VCaP (cell line): ENCODE data around the gene SERPINE1.

Experiments used
- H3K27ac ChIP-seq: fragments of 450-650 bp; 2 replicates; pipeline ENCODE4 v1.5.1; 2017
- TF ChIP-seq, protein P1 (sequence below): fragments of 450-650 bp; conservative IDR thresholded peaks from 2 replicates; pipeline ENCODE4 v1.5.1; 2017; ENCODE audit warnings: mild to moderate bottlenecking, moderate library complexity

Gene SERPINE1

DNA sequence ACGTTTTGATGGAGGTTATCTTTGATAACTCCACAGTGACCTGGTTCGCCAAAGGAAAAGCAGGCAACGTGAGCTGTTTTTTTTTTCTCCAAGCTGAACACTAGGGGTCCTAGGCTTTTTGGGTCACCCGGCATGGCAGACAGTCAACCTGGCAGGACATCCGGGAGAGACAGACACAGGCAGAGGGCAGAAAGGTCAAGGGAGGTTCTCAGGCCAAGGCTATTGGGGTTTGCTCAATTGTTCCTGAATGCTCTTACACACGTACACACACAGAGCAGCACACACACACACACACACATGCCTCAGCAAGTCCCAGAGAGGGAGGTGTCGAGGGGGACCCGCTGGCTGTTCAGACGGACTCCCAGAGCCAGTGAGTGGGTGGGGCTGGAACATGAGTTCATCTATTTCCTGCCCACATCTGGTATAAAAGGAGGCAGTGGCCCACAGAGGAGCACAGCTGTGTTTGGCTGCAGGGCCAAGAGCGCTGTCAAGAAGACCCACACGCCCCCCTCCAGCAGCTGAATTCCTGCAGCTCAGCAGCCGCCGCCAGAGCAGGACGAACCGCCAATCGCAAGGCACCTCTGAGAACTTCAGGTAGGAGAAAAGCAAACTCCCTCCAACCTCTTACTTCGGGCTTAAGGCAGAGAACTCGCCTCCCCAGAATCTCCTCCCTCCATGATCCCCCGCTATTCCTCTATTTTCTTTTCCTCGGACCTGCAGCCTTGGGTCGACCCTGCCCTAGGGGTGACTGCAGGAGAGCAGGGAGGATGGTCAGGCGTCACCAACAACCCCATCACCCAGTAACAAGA is at the start of gene SERPINE1:
Gene SERPINE1, plus strand, starts transcription at position 454 of the 809 bp plus-strand sequence. CDS start 1,290 bp downstream, outside the sequence.
- TF ChIP-seq, protein P1, sequence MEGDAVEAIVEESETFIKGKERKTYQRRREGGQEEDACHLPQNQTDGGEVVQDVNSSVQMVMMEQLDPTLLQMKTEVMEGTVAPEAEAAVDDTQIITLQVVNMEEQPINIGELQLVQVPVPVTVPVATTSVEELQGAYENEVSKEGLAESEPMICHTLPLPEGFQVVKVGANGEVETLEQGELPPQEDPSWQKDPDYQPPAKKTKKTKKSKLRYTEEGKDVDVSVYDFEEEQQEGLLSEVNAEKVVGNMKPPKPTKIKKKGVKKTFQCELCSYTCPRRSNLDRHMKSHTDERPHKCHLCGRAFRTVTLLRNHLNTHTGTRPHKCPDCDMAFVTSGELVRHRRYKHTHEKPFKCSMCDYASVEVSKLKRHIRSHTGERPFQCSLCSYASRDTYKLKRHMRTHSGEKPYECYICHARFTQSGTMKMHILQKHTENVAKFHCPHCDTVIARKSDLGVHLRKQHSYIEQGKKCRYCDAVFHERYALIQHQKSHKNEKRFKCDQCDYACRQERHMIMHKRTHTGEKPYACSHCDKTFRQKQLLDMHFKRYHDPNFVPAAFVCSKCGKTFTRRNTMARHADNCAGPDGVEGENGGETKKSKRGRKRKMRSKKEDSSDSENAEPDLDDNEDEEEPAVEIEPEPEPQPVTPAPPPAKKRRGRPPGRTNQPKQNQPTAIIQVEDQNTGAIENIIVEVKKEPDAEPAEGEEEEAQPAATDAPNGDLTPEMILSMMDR = no peak
- no peak within 1 kb of the TSS for H3K27ac ChIP-seq

DNA sequence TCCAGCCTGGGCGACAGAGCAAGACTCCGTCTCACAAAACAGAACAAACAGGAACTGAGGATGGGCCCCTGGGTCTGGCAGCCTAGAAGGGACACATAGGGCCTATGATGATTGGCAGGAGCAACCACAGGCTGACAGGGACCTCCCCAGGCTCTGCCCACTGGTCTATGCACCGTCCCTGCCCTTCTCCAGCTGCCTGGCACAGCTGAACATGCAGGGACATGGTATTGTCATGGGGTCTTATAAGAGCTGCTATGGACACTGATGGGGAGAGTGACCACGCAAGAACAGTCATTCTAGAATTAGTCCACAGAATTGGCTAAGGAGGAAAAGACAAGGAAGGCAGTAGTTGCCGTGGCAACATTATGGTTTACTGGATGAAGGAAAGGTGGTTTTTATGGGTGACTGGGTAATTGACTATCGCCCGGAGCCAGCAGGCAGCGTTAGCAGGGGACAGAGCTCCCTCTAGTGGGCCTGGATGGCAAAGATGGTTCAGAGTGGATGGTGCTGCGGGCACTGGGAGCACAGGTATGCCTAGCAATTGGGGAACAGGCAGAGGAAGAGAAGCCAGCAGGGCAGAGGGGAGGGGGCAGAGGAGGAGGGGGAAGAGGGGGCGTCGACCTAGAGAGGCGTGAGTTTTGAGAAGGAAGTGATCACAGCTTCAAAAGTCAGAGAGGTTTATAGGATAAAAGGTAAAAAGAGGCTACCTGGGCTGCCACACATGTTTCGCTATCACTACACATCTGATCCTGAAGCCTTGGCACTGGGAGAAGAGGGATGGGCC is 49.4 kb upstream of the SERPINE1 start:
- no peak overlapping the region for H3K27ac ChIP-seq
- TF ChIP-seq, protein P1 = peak; percentile 98

DNA sequence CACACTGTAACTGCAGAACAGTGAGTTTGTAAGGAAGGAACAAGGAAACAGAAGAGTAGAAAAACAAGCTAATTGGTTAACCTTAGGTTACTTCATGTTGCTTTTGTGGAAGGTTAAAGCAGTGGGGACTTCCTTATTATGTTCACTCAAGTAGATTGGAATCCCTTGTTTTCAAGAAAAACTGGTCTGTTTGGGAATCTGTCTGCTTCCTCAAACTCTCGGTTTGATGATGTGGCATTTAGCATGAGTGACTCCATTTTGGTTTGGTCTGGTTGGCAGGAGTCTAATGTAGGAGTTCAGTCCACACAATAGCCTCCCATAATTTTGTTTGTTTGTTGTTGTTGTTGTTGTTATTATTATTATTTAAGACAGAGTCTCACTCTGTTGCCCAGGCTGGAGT is 45.5 kb upstream of the SERPINE1 start:
- no peak overlapping the region for H3K27ac ChIP-seq
- TF ChIP-seq, protein P1 = no peak

DNA sequence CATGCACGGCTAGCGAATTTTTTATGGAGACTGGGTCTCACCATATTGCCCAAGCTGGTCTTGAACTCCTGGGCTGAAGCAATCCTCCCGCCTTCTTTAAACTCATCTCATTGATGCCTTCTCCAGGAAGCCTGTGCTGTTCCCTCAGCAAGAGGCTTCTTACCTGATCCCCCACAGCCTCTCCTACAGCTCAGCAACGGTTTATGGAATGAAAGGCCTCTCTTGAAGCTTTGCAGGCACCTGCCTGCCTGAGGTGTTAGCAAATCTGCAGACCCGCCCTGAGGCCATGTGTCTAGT is 42.1 kb upstream of the SERPINE1 start:
- peak overlapping the region; percentile 97 for H3K27ac ChIP-seq
- TF ChIP-seq, protein P1 = no peak

DNA sequence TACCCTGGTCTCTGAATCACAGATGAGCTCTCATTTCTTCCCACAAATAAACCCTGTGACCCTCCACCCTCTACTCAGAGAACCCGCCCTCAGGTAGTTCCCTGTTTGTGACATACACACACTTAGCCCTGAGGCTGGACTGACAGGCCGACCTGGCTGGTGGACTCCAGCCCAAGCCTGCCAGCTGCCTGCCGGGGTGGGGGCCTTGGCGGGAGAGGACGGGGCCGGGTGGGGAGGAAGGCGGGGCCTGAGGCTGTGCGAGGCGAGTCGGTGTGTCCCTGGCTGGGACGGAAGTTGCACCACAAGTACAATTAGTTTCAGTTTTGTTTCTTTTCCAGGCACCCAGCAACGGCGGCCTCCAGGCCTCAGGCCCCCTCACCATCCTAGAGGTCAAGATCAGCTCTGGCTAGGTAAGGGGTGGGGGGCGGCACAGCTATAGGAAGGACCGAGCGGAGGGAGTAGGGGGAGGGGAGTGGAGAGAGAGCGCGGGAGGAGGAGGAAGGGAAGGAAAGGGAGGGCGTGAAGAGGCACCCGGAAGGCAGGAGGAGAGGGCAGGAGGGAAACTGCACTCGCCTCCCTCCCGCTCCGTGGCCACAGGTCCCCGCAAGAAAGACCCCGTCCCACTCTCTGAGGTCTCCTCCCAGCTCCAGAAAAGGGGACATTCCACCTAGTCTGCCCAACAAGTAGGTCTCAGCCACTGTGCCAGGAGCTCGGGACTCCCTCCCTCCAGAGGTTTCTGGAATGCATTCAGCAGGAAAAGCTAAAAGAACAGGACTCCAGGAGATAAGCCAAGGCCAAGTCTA is 41.5 kb upstream of the SERPINE1 start, which contains the start of gene TRIM56:
Gene TRIM56, plus strand, starts transcription at position 320 of the 803 bp plus-strand sequence. CDS start 1,832 bp downstream, outside the sequence.
- H3K27ac ChIP-seq = peak within 1 kb of the TSS; percentile 97

DNA sequence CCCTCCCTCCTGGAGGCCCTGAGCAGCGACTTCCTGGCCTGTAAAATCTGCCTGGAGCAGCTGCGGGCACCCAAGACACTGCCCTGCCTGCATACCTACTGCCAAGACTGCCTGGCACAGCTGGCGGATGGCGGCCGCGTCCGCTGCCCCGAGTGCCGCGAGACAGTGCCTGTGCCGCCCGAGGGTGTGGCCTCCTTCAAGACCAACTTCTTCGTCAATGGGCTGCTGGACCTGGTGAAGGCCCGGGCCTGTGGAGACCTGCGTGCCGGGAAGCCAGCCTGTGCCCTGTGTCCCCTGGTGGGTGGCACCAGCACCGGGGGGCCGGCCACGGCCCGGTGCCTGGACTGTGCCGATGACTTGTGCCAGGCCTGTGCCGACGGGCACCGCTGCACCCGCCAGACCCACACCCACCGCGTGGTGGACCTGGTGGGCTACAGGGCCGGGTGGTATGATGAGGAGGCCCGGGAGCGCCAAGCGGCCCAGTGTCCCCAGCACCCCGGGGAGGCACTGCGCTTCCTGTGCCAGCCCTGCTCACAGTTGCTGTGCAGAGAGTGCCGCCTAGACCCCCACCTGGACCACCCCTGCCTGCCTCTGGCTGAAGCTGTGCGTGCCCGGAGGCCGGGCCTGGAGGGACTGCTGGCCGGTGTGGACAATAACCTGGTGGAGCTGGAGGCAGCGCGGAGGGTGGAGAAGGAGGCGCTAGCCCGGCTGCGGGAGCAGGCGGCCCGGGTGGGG is 39.4 kb upstream of the SERPINE1 start:
- TF ChIP-seq, protein P1 = no peak
- peak overlapping the region; percentile 97; the same call in 1 of the 2 replicates for H3K27ac ChIP-seq

More for the DNA sequence above, 41.5 kb upstream of the SERPINE1 start, which contains the start of gene TRIM56:
- TF ChIP-seq, protein P1 = no peak
